Stromal cell of bone marrow (primary cell): Measurements from ENCODE around the gene C2orf76.

ENCODE experiments used
- DNase-seq: peaks from one replicate; pipeline ENCODE4 v3.0.0-alpha.2; 2012; ENCODE audit warnings: low read depth

C2orf76 gene

GRCh38 chr2:119338272-119338671, 28.4 kb downstream of the C2orf76 start:
- DNase-seq = no peak

- no peak for DNase-seq
These were observed 28.9 kb downstream of the C2orf76 start for GRCh38 chr2:119337749-119338148.

GRCh38 chr2:119333833-119334232, 32.8 kb downstream of the C2orf76 start:
- DNase-seq = no peak

- DNase-seq = no peak
These were observed 33.3 kb downstream of the C2orf76 start for GRCh38 chr2:119333360-119333759.

- DNase-seq = no peak
These were observed 33.7 kb downstream of the C2orf76 start for GRCh38 chr2:119332953-119333352.

- DNase-seq = no peak
These were observed 39.2 kb downstream of the C2orf76 start for GRCh38 chr2:119327431-119327830.

GRCh38 chr2:119326938-119327337, 39.7 kb downstream of the C2orf76 start:
- no peak for DNase-seq

- DNase-seq = no peak
These were observed 41.9 kb downstream of the C2orf76 start for GRCh38 chr2:119324685-119325270.

GRCh38 chr2:119323459-119323858, 43.2 kb downstream of the C2orf76 start:
- DNase-seq = no peak

GRCh38 chr2:119319593-119319992, 47.0 kb downstream of the C2orf76 start:
- DNase-seq = no peak

- no peak for DNase-seq
These were observed 49.1 kb downstream of the C2orf76 start for GRCh38 chr2:119317554-119317953.

GRCh38 chr2:119316066-119316465, 50.6 kb downstream of the C2orf76 start:
- DNase-seq = no peak

- DNase-seq = no peak
These were observed 51.3 kb downstream of the C2orf76 start for GRCh38 chr2:119315241-119315925.

GRCh38 chr2:119311831-119312230, 54.8 kb downstream of the C2orf76 start:
- no peak for DNase-seq

- DNase-seq = no peak
These were observed 55.3 kb downstream of the C2orf76 start for GRCh38 chr2:119311371-119311770.

- no peak for DNase-seq
These were observed 57.8 kb downstream of the C2orf76 start for GRCh38 chr2:119308793-119309330.

- DNase-seq = no peak
These were observed 59.1 kb downstream of the C2orf76 start for GRCh38 chr2:119307419-119308140.

- no peak for DNase-seq
These were observed 60.4 kb downstream of the C2orf76 start for GRCh38 chr2:119306196-119306590.

- DNase-seq = no peak
These were observed 61.0 kb downstream of the C2orf76 start for GRCh38 chr2:119305497-119306195.

GRCh38 chr2:119304847-119305246, 61.8 kb downstream of the C2orf76 start:
- no peak for DNase-seq

GRCh38 chr2:119301413-119301812, 65.2 kb downstream of the C2orf76 start:
- DNase-seq = no peak

- DNase-seq = no peak
These were observed 70.8 kb downstream of the C2orf76 start for GRCh38 chr2:119295688-119296375.
